Ascending aorta (tissue), 2 donors: ENCODE results near the gene TRAF2. TPM values are rescaled to one million over a fixed set of nuclear protein-coding genes. Genes with fewer than 3 reads are reported as not detected.

ENCODE experiments used
- DNase-seq, 2 donors: peaks; one replicate each; pipeline ENCODE4 v3.0.0-alpha.2; 2019; ENCODE audit warnings: low spot score in 2 of 2
- H3K27ac ChIP-seq, 2 donors: fragments of 200-600 bp; sonication (generic); one replicate each; pipeline ENCODE4 v1.5.1; 2016 to 2017; ENCODE audit warnings: mild to moderate bottlenecking in 1 of 2
- H3K27me3 ChIP-seq: fragments of 200-600 bp; sonication (generic); one replicate; pipeline ENCODE4 v1.5.1; 2017
- H3K36me3 ChIP-seq, 2 donors: fragments of 200-600 bp; sonication (generic); one replicate each; pipeline ENCODE4 v1.5.1; 2016
- H3K4me1 ChIP-seq, 2 donors: fragments of 200-600 bp; sonication (generic); one replicate each; pipeline ENCODE4 v1.5.1; 2016 to 2017; ENCODE audit warnings: mild to moderate bottlenecking in 1 of 2
- H3K4me3 ChIP-seq, 2 donors: fragments of 200-600 bp; sonication (generic); one replicate each; pipeline ENCODE4 v1.5.1; 2016 to 2017; ENCODE audit warnings: mild to moderate bottlenecking in 1 of 2
- H3K9me3 ChIP-seq, 2 donors: fragments of 200-600 bp; sonication (generic); one replicate each; pipeline ENCODE4 v1.5.1; 2016
- intact Hi-C: fragments of 100-400 bp; cut with DNase I; formaldehyde crosslinking; loops from one replicate; pipeline ENCODE4 v1.15.1; 2023
- total RNA-seq: library from RNA; depleted of rRNA; stranded (reverse); fragments of >200 nt; gene quantifications from one replicate; pipeline ENCODE4 v1.1.0, GENCODE V29; 2016
- TF ChIP-seq, protein P1 (sequence below), 3 experiments: fragments of 200-600 bp in 2 of 3; fragments of 450-650 bp in 1 of 3; sonication (generic) in 2 of 3; IDR thresholded peaks; one replicate each; pipeline ENCODE4 v1.5.1; 2016 to 2019; ENCODE audit warnings: antibody characterized with exemption in 3 of 3, mild to moderate bottlenecking in 1 of 3, moderate library complexity in 1 of 3

The TRAF2 gene
- total RNA-seq, 1 donor from 2014 or later, result 4.4 TPM

DNA sequence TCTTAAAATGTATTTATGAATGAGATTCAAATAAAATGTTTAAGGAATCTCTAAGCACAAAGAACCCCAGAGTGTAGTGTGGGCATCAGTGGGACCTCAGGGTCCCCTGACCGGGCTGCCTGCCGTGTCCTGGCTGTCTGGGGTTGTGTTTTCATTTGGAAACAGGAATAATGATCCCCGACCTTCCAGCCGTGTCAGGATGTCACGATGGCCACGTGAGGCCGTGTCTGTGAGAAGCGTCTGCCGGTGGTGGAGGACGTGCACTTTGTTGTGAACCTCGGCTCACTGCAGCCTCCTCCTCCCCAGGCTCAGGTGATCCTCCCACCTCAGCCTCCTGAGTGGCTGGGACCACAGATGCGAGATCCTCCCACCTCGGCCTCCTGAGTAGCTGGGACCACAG lies 4.3 kb downstream of the TRAF2 start:
- intact Hi-C loops, result no loop called here
- DNase-seq, result no peak
- TF ChIP-seq, protein P1, sequence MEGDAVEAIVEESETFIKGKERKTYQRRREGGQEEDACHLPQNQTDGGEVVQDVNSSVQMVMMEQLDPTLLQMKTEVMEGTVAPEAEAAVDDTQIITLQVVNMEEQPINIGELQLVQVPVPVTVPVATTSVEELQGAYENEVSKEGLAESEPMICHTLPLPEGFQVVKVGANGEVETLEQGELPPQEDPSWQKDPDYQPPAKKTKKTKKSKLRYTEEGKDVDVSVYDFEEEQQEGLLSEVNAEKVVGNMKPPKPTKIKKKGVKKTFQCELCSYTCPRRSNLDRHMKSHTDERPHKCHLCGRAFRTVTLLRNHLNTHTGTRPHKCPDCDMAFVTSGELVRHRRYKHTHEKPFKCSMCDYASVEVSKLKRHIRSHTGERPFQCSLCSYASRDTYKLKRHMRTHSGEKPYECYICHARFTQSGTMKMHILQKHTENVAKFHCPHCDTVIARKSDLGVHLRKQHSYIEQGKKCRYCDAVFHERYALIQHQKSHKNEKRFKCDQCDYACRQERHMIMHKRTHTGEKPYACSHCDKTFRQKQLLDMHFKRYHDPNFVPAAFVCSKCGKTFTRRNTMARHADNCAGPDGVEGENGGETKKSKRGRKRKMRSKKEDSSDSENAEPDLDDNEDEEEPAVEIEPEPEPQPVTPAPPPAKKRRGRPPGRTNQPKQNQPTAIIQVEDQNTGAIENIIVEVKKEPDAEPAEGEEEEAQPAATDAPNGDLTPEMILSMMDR (IDR thresholded peaks at IDR 0.05), result no peak
- Histone ChIP-seq H3K27me3 (no peaks in the 10 kb centered on the region), H3K27ac (no peak overlapping the region), H3K4me1 (peaks cover 0 to 8% of the 10 kb centered on the region in 2 donors), H3K9me3 (no peaks in the 10 kb centered on the region), H3K36me3 (peaks cover 6 to 8% of the 10 kb centered on the region in 2 donors), H3K4me3 (no peak overlapping the region)

DNA sequence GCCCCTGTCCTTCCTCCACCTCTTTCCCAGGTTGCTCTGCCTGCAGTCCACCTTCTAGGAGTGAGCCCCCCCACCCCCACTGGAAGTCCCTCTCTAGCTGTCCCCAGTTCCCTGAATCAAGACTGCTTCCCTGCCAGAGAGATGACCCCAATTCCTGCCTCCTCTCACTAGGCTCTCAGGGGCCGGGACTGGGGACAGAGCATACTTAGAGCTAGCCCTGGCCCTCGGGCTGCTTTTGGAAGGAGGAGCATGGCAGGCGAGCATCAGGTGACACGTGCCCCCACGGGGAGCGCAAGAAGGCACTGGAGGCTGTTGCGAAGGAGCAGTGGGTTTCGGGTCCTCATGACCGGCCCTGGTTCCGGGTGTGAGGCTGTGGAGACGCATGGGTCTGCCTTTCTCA lies 9.7 kb downstream of the TRAF2 start:
- Histone ChIP-seq H3K4me3 (no peak overlapping the region), H3K27me3 (no peaks in the 10 kb centered on the region), H3K9me3 (no peaks in the 10 kb centered on the region), H3K36me3 (peaks cover 13 to 23% of the 10 kb centered on the region in 2 donors), H3K4me1 (no peaks in the 10 kb centered on the region), H3K27ac (no peak overlapping the region)
- intact Hi-C loops, result no loop called here
- DNase-seq, result no peak
- TF ChIP-seq, protein P1 (IDR thresholded peaks at IDR 0.05), result no peak

DNA sequence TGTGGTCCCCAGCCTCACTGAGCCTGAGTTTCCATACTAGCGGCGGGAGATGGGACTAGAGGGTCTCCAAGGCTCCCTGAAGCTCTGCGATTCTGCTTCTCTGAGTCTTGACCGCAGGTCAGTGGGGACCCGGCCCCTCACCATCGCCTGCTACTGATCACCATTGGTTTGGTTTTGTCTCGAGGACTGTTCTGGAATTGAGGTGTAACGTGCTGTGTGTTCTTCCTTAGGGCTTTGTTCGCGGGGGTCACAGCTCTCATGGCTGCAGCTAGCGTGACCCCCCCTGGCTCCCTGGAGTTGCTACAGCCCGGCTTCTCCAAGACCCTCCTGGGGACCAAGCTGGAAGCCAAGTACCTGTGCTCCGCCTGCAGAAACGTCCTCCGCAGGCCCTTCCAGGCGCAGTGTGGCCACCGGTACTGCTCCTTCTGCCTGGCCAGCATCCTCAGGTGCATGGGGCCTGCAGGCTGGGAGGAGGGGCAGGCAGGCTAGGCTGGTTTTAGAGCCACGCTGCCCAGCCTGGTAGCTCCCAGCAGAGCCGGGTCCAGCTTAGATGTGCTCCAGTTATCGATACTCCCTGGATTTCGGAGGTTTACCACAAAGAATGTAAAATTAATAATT lies 12.3 kb downstream of the TRAF2 start:
- TF ChIP-seq, protein P1 (IDR thresholded peaks at IDR 0.05), result no peak
- Histone ChIP-seq H3K27ac (no peak overlapping the region), H3K4me1 (peaks cover 8 to 17% of the 10 kb centered on the region in 2 donors), H3K36me3 (peaks cover 5 to 23% of the 10 kb centered on the region in 2 donors), H3K9me3 (no peaks in the 10 kb centered on the region), H3K4me3 (no peak overlapping the region), H3K27me3 (no peaks in the 10 kb centered on the region)
- intact Hi-C loops, result no loop called here
- no peak for DNase-seq

DNA sequence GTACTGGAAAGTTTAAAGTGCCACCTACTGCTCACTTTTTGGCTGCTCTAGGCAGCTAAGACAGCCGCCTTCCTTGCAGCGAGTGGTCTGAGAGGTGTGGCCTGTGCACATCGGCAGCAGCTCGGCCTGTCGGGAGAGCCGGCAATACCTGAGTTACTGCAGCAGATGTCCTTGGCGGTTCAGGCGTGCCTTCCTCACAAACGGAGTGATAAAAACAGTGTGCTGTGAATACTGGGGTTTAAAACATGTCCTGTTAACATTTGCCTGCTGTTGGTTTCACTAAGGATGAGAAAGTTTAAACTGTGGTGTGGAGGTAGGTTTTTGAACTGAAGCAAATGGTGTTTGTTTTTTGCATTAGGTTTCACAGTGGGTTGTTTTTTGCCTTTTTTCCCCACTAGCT lies 12.9 kb downstream of the TRAF2 start:
- Histone ChIP-seq H3K27me3 (no peaks in the 10 kb centered on the region), H3K27ac (no peak overlapping the region), H3K36me3 (peaks cover 5 to 23% of the 10 kb centered on the region in 2 donors), H3K4me1 (peaks cover 8 to 17% of the 10 kb centered on the region in 2 donors), H3K9me3 (no peaks in the 10 kb centered on the region), H3K4me3 (no peak overlapping the region)
- intact Hi-C loops, result no loop called here
- TF ChIP-seq, protein P1 (IDR thresholded peaks at IDR 0.05), result no peak
- no peak for DNase-seq

DNA sequence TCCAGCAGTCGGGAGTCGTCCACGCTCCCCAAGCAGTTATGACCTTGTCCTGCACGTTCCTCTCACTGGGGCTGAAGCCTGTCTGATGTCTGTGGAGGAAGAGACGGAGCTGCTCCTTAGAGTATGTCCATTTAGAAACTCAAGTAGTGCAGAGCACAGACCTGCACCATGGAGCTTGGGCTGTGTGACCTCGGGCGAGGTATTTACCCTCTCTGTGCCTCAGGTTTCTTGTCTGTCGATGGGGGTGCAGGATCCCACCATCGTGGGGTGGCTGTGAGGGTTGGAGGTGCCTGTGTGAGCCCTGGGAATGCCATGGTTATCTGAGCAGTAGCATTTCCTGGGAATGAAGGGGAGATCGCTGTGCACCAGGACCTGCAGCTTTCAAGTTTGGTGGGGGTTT lies 14.2 kb downstream of the TRAF2 start:
- Histone ChIP-seq H3K36me3 (peaks cover 5 to 17% of the 10 kb centered on the region in 2 donors), H3K4me1 (peaks cover 8 to 17% of the 10 kb centered on the region in 2 donors), H3K9me3 (no peaks in the 10 kb centered on the region), H3K27me3 (no peaks in the 10 kb centered on the region), H3K27ac (no peak overlapping the region), H3K4me3 (no peak overlapping the region)
- no peak for DNase-seq
- TF ChIP-seq, protein P1 (IDR thresholded peaks at IDR 0.05), result no peak
- intact Hi-C loops, result no loop called here
